Neural cell (in vitro differentiated cells): ENCODE measurements around the gene TUBGCP4. TPM values are rescaled to one million over a fixed set of nuclear protein-coding genes. Genes with fewer than 3 reads are reported as not detected.

Source experiments
- H2AFZ ChIP-seq: fragments of 200-600, 300-800 bp; sonication (generic), shearing (Covaris generic); 2 replicates; pipeline ENCODE4 v1.6.0; 2014; ENCODE audit warnings: low read depth, mild to moderate bottlenecking, antibody characterized with exemption, low read length, moderate library complexity
- H3F3A ChIP-seq: fragments of 200-600 bp; shearing (Covaris generic); 2 replicates; pipeline ENCODE4 v1.6.1; 2016; ENCODE audit warnings: mild to moderate bottlenecking, moderate library complexity, mixed read lengths, antibody characterized with exemption, low read length; ENCODE audit not compliant: insufficient read depth, poor library complexity, severe bottlenecking
- H3K27ac ChIP-seq: fragments of 200-600, 300-800 bp; sonication (generic), shearing (Covaris generic); 2 replicates; pipeline ENCODE4 v1.5.1; 2014; ENCODE audit warnings: mild to moderate bottlenecking, low read length, moderate library complexity
- H3K27me3 ChIP-seq: fragments of 300-800, 200-600 bp; sonication (generic), shearing (Covaris generic); 2 replicates; pipeline ENCODE4 v1.6.0; 2014; ENCODE audit warnings: mild to moderate bottlenecking, low read depth, low read length, moderate library complexity; ENCODE audit not compliant: insufficient read depth
- H3K36me3 ChIP-seq: fragments of 300-800, 200-600 bp; sonication (generic), shearing (Covaris generic); 2 replicates; pipeline ENCODE4 v1.5.1; 2014; ENCODE audit warnings: mild to moderate bottlenecking, antibody characterized with exemption, low read length, moderate library complexity; ENCODE audit not compliant: insufficient read depth
- H3K4me2 ChIP-seq: fragments of 300-800, 200-600 bp; sonication (generic), shearing (Covaris generic); 2 replicates; pipeline ENCODE4 v1.6.0; 2014; ENCODE audit warnings: mild to moderate bottlenecking, low read length
- H3K4me3 ChIP-seq: fragments of 300-800, 200-600 bp; sonication (generic), shearing (Covaris generic); 2 replicates; pipeline ENCODE4 v1.5.1; 2014; ENCODE audit warnings: mild to moderate bottlenecking, low read length, moderate library complexity
- H3K79me2 ChIP-seq: fragments of 200-600 bp; shearing (Covaris generic); replicated peaks from 2 replicates; pipeline ENCODE4 v1.6.0; 2014; ENCODE audit warnings: mild to moderate bottlenecking, low read length, moderate library complexity; ENCODE audit not compliant: insufficient read depth
- H3K9ac ChIP-seq: fragments of 300-800, 200-600 bp; sonication (generic), shearing (Covaris generic); 2 replicates; pipeline ENCODE4 v1.6.1; 2016; ENCODE audit warnings: mild to moderate bottlenecking, low read length, mixed read lengths
- H3K9me2 ChIP-seq: fragments of 200-600 bp; shearing (Covaris generic); 2 replicates; pipeline ENCODE4 v1.6.1; 2016; ENCODE audit warnings: mild to moderate bottlenecking, low read length, mixed read lengths; ENCODE audit not compliant: insufficient read depth
- H3K9me3 ChIP-seq: fragments of 200-600, 300-800 bp; sonication (generic), shearing (Covaris generic); 2 replicates; pipeline ENCODE4 v1.6.1; 2016; ENCODE audit warnings: mild to moderate bottlenecking, mixed run types, low read length, moderate library complexity, mixed read lengths
- H4K20me1 ChIP-seq: fragments of 200-600 bp; shearing (Covaris generic); 2 replicates; pipeline ENCODE4 v1.6.1; 2016; ENCODE audit warnings: mild to moderate bottlenecking, mixed run types; ENCODE audit not compliant: insufficient read depth
- CTCF ChIP-seq: fragments of 450-650 bp; IDR thresholded peaks from 2 replicates; pipeline ENCODE4 v1.5.1; 2014; ENCODE audit warnings: antibody characterized with exemption, mild to moderate bottlenecking, moderate library complexity; ENCODE audit not compliant: poor library complexity, severe bottlenecking
- EP300 ChIP-seq: fragments of 450-650 bp; conservative IDR thresholded peaks from 2 replicates; pipeline ENCODE4 v1.6.1; 2014; ENCODE audit warnings: antibody characterized with exemption, mild to moderate bottlenecking, moderate library complexity; ENCODE audit not compliant: poor library complexity, severe bottlenecking
- EZH2 ChIP-seq: fragments of 200-600, 300-800 bp; shearing (Covaris generic), sonication (generic); IDR thresholded peaks from 2 replicates; pipeline ENCODE4 v1.6.1; 2014; ENCODE audit warnings: antibody characterized with exemption, low read length, borderline replicate concordance, mild to moderate bottlenecking; ENCODE audit not compliant: insufficient read depth, poor library complexity, severe bottlenecking
- MXI1 ChIP-seq: fragments of 450-650 bp; conservative IDR thresholded peaks from 2 replicates; pipeline ENCODE4 v1.6.1; 2014; ENCODE audit warnings: antibody characterized with exemption, mild to moderate bottlenecking; ENCODE audit not compliant: poor library complexity, severe bottlenecking
- POLR2AphosphoS5 ChIP-seq: IDR thresholded peaks from 2 replicates; pipeline ENCODE4 v1.6.1; 2012
- RAD21 ChIP-seq: fragments of 450-650 bp; conservative IDR thresholded peaks from 2 replicates; pipeline ENCODE4 v1.6.1; 2014; ENCODE audit warnings: antibody characterized with exemption, mild to moderate bottlenecking, moderate library complexity
- REST ChIP-seq: IDR thresholded peaks from 2 replicates; pipeline ENCODE4 v1.6.1; 2012; ENCODE audit warnings: borderline replicate concordance
- SMC3 ChIP-seq: fragments of 450-650 bp; conservative IDR thresholded peaks from 2 replicates; pipeline ENCODE4 v1.6.1; 2014; ENCODE audit warnings: antibody characterized with exemption, mild to moderate bottlenecking, moderate library complexity; ENCODE audit not compliant: poor library complexity
- TAF1 ChIP-seq: IDR thresholded peaks from 2 replicates; pipeline ENCODE4 v1.6.1; 2012; ENCODE audit warnings: low read depth
- polyA plus RNA-seq: library from polyadenylated mRNA; depleted of rRNA; stranded (reverse); fragments of >200 nt; gene quantifications from 2 replicates; pipeline ENCODE4 v1.2.3, GENCODE V29; 2014

The TUBGCP4 gene
- polyA plus RNA-seq, 1 donor from 2014 or later = 4.6 TPM

- H3K27me3 ChIP-seq = no peaks in the 10 kb centered on the region
- H3K79me2 ChIP-seq = no peaks in the 10 kb centered on the region
- no peak overlapping the region for H3K4me2 ChIP-seq
- H2AFZ ChIP-seq = no peak overlapping the region
- H3K9ac ChIP-seq = no peak overlapping the region
- H3K4me3 ChIP-seq = no peak overlapping the region
- H3K9me2 ChIP-seq = no peaks in the 10 kb centered on the region
- H4K20me1 ChIP-seq = no peaks in the 10 kb centered on the region
- H3F3A ChIP-seq = no peaks in the 10 kb centered on the region
- TF ChIP-seq CTCF (no peak), EZH2 (no peak), EP300 (no peak), POLR2AphosphoS5 (no peak), RAD21 (no peak), MXI1 (no peak), REST (no peak), SMC3 (no peak)
- H3K9me3 ChIP-seq = no peaks in the 10 kb centered on the region
- no peak overlapping the region for H3K27ac ChIP-seq
- H3K36me3 ChIP-seq = peaks cover 24% of the 10 kb centered on the region
Measured at GRCh38 chr15:43410572-43411214, 39.8 kb downstream of the TUBGCP4 start.

- H3K9me3 ChIP-seq = no peaks in the 10 kb centered on the region
- TF ChIP-seq SMC3 (no peak), CTCF (no peak), POLR2AphosphoS5 (no peak), EP300 (no peak), EZH2 (no peak), RAD21 (no peak), TAF1 (no peak), MXI1 (no peak), REST (no peak)
- H3K9me2 ChIP-seq = no peaks in the 10 kb centered on the region
- no peaks in the 10 kb centered on the region for H3F3A ChIP-seq
- no peak overlapping the region for H3K4me2 ChIP-seq
- no peaks in the 10 kb centered on the region for H3K79me2 ChIP-seq
- no peak overlapping the region for H3K4me3 ChIP-seq
- H3K36me3 ChIP-seq = peaks cover 24% of the 10 kb centered on the region
- H4K20me1 ChIP-seq = no peaks in the 10 kb centered on the region
- no peak overlapping the region for H2AFZ ChIP-seq
- H3K27me3 ChIP-seq = no peaks in the 10 kb centered on the region
- H3K9ac ChIP-seq = no peak overlapping the region
- no peak overlapping the region for H3K27ac ChIP-seq
Measured at GRCh38 chr15:43412096-43412495, 41.2 kb downstream of the TUBGCP4 start.
